Measurements from ENCODE around the gene SNPH.

DNA sequence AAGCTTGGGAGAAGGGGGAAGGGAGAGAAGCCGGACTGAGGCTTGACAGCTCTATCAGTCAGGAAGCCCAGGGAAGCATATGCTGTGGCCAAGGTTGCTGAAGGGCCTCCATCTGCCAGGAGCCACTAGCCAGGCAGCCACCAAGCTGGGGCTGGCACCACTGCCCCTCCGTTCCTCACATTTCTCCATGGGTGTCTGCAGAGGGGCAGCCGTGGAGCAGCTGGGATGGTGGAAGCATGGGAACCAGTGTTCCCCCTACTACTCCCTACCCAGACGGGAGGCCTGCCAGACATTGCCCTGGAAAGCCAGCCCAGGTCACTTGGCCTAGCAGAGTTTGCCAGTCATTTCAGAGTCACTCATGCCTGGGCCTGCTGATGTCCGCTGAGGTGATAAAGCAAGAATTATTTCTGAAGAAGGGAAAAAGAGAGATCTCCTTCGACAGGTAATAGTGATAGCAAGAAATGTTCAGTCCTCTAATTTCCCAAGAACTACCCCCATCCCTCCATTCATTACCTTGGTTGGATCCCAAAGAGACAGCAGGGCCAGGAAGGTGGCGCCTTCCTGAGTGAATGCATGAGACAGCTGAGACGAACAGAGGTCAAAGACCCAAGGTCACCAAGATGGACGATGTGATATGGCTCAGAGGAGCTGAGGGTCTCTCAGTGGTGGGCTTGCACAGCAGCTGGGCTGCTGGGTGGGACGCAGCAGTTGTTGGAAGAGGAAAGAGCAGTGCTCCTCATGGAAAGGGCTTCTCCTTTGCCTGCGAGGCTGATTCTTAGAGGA is 21.9 kb downstream of the SNPH start:
- TF ChIP-seq, protein P1, sequence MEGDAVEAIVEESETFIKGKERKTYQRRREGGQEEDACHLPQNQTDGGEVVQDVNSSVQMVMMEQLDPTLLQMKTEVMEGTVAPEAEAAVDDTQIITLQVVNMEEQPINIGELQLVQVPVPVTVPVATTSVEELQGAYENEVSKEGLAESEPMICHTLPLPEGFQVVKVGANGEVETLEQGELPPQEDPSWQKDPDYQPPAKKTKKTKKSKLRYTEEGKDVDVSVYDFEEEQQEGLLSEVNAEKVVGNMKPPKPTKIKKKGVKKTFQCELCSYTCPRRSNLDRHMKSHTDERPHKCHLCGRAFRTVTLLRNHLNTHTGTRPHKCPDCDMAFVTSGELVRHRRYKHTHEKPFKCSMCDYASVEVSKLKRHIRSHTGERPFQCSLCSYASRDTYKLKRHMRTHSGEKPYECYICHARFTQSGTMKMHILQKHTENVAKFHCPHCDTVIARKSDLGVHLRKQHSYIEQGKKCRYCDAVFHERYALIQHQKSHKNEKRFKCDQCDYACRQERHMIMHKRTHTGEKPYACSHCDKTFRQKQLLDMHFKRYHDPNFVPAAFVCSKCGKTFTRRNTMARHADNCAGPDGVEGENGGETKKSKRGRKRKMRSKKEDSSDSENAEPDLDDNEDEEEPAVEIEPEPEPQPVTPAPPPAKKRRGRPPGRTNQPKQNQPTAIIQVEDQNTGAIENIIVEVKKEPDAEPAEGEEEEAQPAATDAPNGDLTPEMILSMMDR (IDR thresholded peaks at IDR 0.05): no peak
- no peak for TF ChIP-seq EZH2 (IDR thresholded peaks at IDR 0.05)
- no peak for TF ChIP-seq EZH2phosphoT487 (IDR thresholded peaks at IDR 0.05)

Measured in neural progenitor cell (in vitro differentiated cells).